Psoas muscle (tissue), 8 donors: ENCODE measurements around the gene WLS. TPM values are rescaled to one million over a fixed set of nuclear protein-coding genes. Genes with fewer than 3 reads are reported as not detected.

Experiments
- ATAC-seq, 4 donors: fragments of 200-7000 bp; cut with Tn5 transposase; one replicate each; pipeline ENCODE4 v1.9.1; 2020; ENCODE audit warnings: moderate library complexity in 3 of 4, mild to moderate bottlenecking in 2 of 4
- DNase-seq, 2 donors: peaks; one replicate each; pipeline ENCODE4 v3.0.0-alpha.2; 2020
- H3K27ac ChIP-seq: fragments of 200-600 bp; one replicate; pipeline ENCODE4 v1.8.0; 2022
- H3K27me3 ChIP-seq, 3 donors: fragments of 200-600 bp in 1 of 3; one replicate each; pipeline versions ENCODE4 v1.6.1 to v1.8.0; 2013 to 2022; ENCODE audit warnings: low read length in 2 of 3, mild to moderate bottlenecking in 2 of 3, moderate library complexity in 1 of 3; ENCODE audit not compliant: insufficient read depth in 3 of 3
- H3K36me3 ChIP-seq, 2 donors: fragments of 200-600 bp in 1 of 2; one replicate each; pipeline versions ENCODE4 v1.6.1 to v1.8.0; 2013 to 2022; ENCODE audit warnings: low read depth in 1 of 2, mild to moderate bottlenecking in 1 of 2, moderate library complexity in 1 of 2; ENCODE audit not compliant: insufficient read depth in 1 of 2
- H3K4me1 ChIP-seq: fragments of 200-600 bp; one replicate; pipeline ENCODE4 v1.8.0; 2022
- H3K4me3 ChIP-seq: fragments of 200-600 bp; one replicate; pipeline ENCODE4 v1.8.0; 2022; ENCODE audit warnings: mild to moderate bottlenecking
- H3K9me3 ChIP-seq: fragments of 200-600 bp; one replicate; pipeline ENCODE4 v1.8.0; 2022
- CTCF ChIP-seq: fragments of 200-600 bp; IDR thresholded peaks from one replicate; pipeline ENCODE4 v1.8.0; 2022; ENCODE audit warnings: antibody characterized with exemption
- WGBS, 3 donors: extraction: QIAGEN DNeasy Blood & Tissue Kit; methylation state at CpG; one replicate each; pipeline versions ENCODE4 v1.1.6 to v1.1.7; 2013; 5-methylcytosine and 5-hydroxymethylcytosine counted together
- intact Hi-C, 2 donors: fragments of 100-400 bp; cut with DNase I; formaldehyde crosslinking; loops; one replicate each; pipeline versions ENCODE4 v1.11.0 to v1.14.2; 2022
- polyA plus RNA-seq, 3 donors: library from polyadenylated mRNA; stranded (reverse); fragments of 200-250 nt; gene quantifications; one replicate each; pipeline ENCODE4 v1.2.3, GENCODE V29; 2013
- total RNA-seq, 4 donors: library from RNA; stranded (reverse); fragmentation: NEBNext Ultra II Directional in 2 of 4; extraction: Animal tissue kit (Norgen Biotek cat#: 25700) in 2 of 4; gene quantifications; one replicate each; pipeline versions ENCODE4 v1.2.1 to v1.2.4, GENCODE V29; 2021 to 2023
- donor health status: healthy with polysubstance abuse.
- donor health status: DM: no; HTN: no; CAD: no; lungs with moderate emphysema.
- donor health status: Bipolar disorder and iron deficiency.
- donor health status: healthy.
- donor health status: DM: yes; HTN: yes; CAD: no.
- donor health status: DM: no; HTN: no; CAD: no.
- donor health status: DM: no; HTN: no; CAD: no.
- donor health status: DM: yes; HTN: yes; CAD: no.

The WLS gene
- total and polyA plus RNA-seq, 7 donors = 3.1 to 32.3 (median 15.2) TPM

GRCh38 chr1:68196676-68197075 lies 35.6 kb downstream of the WLS start:
- Histone ChIP-seq H3K9me3 (no peaks in the 10 kb centered on the region), H3K27ac (peak overlapping the region; percentile 76), H3K4me3 (no peak overlapping the region), H3K4me1 (peaks cover 47% of the 10 kb centered on the region), H3K27me3 (no peaks in the 10 kb centered on the region), H3K36me3 (peaks cover 0 to 6% of the 10 kb centered on the region in 2 donors)
- 38 to 51% (median 41%) methylated on average over 3 of the region's 3 CpGs for WGBS, 3 donors
- no peak for DNase-seq
- no peak for TF ChIP-seq CTCF
- peak in 3 of 4 donors; percentile 30 to 66 (median 45) for ATAC-seq
- intact Hi-C loops = no loop called here

- intact Hi-C loops = no loop called here
- WGBS, 3 donors = 96 to 99% (median 99%) methylated on average over 2 of the region's 2 CpGs
- no peak for TF ChIP-seq CTCF
- H3K36me3 ChIP-seq = peaks cover 0 to 12% of the 10 kb centered on the region in 2 donors
- peaks cover 4% of the 10 kb centered on the region for H3K4me1 ChIP-seq
- no peak overlapping the region for H3K4me3 ChIP-seq
- H3K27ac ChIP-seq = no peak overlapping the region
- DNase-seq (no peak), ATAC-seq (no peak)
- H3K9me3 ChIP-seq = no peaks in the 10 kb centered on the region
- no peaks in the 10 kb centered on the region for H3K27me3 ChIP-seq
Observed at GRCh38 chr1:68191717-68192116, 40.6 kb downstream of the WLS start.

GRCh38 chr1:68188644-68189340 lies 43.5 kb downstream of the WLS start:
- H3K27ac ChIP-seq = no peak overlapping the region
- DNase-seq (no peak), ATAC-seq (no peak)
- H3K27me3 ChIP-seq = no peaks in the 10 kb centered on the region
- peaks cover 0 to 11% of the 10 kb centered on the region in 2 donors for H3K36me3 ChIP-seq
- intact Hi-C loops = no loop called here
- H3K9me3 ChIP-seq = no peaks in the 10 kb centered on the region
- no peaks in the 10 kb centered on the region for H3K4me1 ChIP-seq
- TF ChIP-seq CTCF = no peak
- 82 to 87% (median 84%) methylated on average over 4 of the region's 4 CpGs for WGBS, 3 donors
- no peak overlapping the region for H3K4me3 ChIP-seq

GRCh38 chr1:68188060-68188538 lies 44.2 kb downstream of the WLS start:
- no peaks in the 10 kb centered on the region for H3K9me3 ChIP-seq
- DNase-seq (no peak), ATAC-seq (no peak)
- H3K27me3 ChIP-seq = no peaks in the 10 kb centered on the region
- H3K36me3 ChIP-seq = peaks cover 0 to 8% of the 10 kb centered on the region in 2 donors
- H3K27ac ChIP-seq = no peak overlapping the region
- no peak overlapping the region for H3K4me3 ChIP-seq
- intact Hi-C loops = no loop called here
- H3K4me1 ChIP-seq = no peaks in the 10 kb centered on the region
- no peak for TF ChIP-seq CTCF
- 91 to 97% (median 94%) methylated on average over 3 of the region's 3 CpGs for WGBS, 3 donors

DNA sequence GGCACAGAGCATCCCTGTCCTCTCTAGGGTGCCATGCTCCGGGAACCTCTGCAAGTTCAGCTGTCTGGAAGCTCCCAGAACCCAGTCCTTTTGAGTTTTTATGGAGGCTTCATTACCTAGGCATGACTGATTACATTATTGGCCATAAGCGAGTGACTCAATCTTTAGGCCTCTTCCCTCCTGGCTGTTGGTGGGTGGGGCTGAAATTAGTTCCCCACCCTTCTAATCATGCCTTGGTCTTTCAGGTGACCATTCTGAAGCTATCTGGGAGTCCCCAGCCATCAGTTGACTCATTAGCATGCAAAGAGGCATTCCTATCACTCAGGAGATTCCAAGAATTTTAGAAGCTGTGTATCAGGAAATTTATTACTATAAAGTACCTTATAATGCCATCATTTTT lies 46.6 kb downstream of the WLS start:
- ATAC-seq = no peak
- Histone ChIP-seq H3K9me3 (no peaks in the 10 kb centered on the region), H3K36me3 (no peaks in the 10 kb centered on the region), H3K27me3 (no peaks in the 10 kb centered on the region), H3K27ac (no peak overlapping the region), H3K4me1 (no peaks in the 10 kb centered on the region), H3K4me3 (no peak overlapping the region)
- intact Hi-C loops = no loop called here
- no peak for TF ChIP-seq CTCF
- WGBS, 3 donors = 49 to 92% (median 50%) methylated on average over 2 of the region's 2 CpGs
- DNase-seq = no peak
